Measurements from ENCODE around the gene TENM4.

The TENM4 gene

DNA sequence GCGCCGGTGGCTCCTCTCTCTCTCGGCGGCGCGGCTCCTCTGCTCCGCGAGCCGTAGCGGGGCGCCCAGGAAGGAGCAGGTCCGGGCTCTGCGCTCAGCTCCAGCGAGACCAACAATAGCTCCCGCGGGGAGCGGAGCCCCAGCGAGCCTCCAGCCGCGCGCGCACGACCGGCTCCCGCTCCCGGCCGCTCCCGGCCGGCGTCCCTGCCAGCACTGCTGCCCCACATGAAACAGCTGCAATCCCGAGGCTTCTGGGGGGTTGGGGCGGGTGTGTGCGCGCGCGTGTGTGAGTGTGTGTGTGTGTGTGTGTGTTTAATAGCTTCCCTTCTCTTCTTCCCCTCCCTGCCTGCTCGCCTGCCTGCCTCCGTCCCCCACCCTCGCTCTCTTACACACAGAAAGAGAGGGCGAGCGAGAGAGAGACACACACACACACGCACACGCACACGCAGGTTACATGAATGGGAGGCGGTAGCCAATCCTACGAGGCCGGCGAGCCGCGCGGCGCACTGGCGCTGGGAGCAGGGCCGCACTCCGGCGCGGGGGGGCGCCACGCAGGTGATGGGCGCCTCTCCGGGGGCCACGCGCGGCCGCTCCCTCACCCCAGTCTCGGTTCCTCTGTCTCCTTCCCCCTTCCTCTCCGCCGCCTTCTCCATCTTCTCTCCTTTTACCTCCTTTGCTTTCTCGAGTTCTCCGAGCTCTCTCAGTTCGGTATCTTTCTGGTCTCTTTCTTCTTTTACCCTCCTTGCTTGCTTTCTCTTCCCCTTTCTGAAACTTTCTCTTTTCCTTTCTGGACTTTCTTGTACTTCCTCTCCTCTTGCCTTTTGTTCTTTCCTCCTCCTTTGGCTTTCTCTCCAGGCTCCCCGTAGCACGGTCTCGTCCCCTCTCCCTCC is at the start of gene TENM4:
TSS of gene TENM4 (minus strand) at position 460 of the 890 bp plus-strand sequence. CDS start 371,086 bp downstream, outside the sequence.
- DNase-seq, result peak; percentile 60 to 74

GRCh38 chr11:79488286-79488685 is 47.5 kb upstream of the TENM4 start:
- no peak for DNase-seq

DNA sequence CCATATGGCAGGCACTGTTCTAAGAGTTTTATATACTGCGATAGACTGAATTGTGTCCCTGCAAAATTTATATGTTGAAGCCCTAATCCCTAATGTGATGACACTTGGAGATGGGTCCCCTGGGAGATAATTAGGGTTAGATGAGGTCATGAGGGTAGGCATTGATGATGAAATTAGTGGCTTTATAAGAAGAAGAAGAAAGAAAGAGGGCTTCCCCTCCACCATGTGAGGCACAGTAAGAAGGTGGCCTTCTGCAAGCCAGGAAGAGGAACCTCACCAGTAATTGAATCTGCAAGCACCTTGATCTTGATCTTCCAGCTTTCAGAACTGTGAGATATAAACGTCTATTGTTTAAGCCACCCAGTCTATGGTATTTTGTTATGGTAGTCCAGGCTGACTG is 46.6 kb upstream of the TENM4 start:
- DNase-seq, result no peak

- DNase-seq, result no peak
These were observed 45.6 kb upstream of the TENM4 start for GRCh38 chr11:79486242-79486984.

DNA sequence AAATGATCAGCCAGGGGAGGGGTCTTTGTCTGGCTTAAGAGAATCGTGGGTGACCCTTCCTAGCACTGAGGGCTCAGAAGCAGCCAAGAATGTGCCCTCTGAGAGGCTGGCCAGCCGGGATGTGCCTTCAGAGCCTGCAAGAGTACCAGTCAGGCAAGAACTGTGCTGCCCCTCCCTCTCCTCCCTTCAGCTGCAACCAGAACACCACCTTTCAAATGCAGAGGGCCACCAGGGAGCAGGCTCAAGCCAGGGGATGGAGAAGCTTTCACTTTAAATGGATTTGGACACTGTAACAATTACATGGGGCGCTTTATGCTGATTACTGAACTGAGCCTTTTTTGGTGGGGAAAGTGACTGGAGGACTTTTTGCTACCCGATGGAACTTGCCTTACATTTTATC is 44.9 kb upstream of the TENM4 start:
- no peak for DNase-seq

DNA sequence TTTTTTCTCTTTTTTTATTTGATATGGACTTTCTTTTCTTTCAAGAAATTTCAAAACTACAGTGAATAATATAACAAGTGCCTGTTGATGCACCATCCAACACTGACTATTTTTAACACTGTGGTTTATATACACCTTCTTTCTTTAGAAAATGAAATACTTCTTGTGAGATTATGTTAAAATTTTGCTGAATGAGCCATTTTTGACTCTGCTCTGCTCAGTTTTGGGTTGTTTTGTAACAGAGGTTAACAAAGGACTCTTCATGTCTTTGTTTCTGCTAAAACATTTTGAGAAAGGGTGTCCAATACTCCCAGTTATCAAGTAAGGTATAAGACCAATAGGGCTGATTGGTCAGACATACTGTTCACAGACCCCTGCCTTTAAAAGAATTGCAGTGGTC is 44.0 kb upstream of the TENM4 start:
- DNase-seq, result no peak

GRCh38 chr11:79482800-79483199 is 42.0 kb upstream of the TENM4 start:
- DNase-seq, result no peak

GRCh38 chr11:79481795-79482194 is 41.0 kb upstream of the TENM4 start:
- DNase-seq, result no peak

- no peak for DNase-seq
These were observed 40.0 kb upstream of the TENM4 start for GRCh38 chr11:79480864-79481263.

GRCh38 chr11:79472819-79473529 is 32.1 kb upstream of the TENM4 start:
- no peak for DNase-seq

DNA sequence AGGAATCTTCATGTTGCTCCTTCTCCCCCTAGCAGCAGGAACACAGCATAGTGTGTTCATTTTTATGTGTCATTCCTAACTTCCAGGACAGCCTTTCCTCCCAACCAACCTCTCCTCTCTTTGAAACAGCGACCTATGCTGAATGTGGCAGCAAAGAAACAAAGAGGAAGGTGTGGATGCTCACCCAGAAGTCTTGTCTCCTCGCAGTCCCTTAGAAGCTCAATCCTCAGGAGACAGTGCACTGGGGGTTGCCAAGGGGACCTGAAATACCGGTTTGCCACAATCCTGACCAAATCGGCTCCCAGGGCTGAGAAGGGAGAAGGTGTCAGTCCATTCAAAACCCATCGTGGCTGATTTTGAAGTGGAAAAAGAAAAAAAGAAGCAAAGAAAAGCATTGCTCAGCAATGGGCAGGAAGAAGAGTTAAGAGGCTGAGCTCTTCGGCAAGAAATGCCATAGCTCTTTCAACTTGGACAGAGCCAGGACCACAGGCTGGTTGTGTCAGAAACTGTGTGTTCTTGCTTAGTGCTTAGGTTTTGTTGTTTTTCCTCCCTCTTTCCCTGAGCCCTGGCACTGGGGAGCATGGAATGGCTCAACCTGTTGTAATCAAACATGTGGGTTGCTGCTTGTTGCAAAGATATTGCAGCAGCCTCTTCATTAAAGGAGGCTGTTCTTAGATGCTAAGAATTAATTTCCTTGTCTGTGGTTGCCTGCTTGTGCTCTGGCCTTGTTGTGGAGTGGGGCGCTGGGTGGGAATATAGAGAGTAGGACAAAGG is 30.4 kb upstream of the TENM4 start:
- DNase-seq, result no peak

GRCh38 chr11:79470161-79470560 is 29.3 kb upstream of the TENM4 start:
- DNase-seq, result no peak

- DNase-seq, result no peak
These were observed 26.9 kb upstream of the TENM4 start for GRCh38 chr11:79467761-79468160.

DNA sequence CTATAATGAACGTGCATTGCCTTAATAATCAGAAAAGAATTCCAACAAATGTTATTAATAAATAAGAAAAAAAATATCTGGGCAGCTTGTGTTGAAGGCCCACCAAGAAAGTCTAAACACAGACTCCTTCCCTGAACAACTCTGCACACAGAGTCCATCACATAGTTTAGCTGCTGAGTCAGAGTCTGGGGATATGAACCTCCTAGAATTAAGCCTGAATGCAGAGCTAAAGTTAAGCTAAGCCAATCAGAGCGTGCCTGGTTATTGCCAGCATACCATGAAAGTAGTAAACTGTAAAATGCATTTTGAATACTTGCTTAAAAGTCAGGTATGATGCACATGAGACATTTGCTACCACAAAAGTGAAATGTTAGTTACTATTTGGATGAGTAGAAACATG is 25.6 kb upstream of the TENM4 start:
- DNase-seq, result no peak

DNA sequence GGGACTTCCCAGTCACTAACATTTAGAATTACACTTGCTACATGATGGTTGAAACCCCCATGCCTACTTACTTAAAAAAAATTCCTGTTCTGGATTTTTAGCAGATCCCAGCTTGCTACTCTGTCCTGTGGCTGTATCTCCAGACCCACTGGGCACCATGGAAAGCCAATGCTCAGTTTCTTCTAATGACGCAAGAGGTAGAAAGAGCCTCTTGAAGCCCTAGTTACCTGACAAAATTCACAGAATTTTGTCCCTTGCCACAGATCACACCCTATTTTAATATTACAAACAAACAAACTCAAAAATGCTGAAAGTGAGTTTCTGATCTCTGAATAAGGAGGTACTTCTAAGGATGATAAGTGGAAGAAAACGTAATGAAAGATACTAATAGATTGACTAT is 24.3 kb upstream of the TENM4 start:
- no peak for DNase-seq

DNA sequence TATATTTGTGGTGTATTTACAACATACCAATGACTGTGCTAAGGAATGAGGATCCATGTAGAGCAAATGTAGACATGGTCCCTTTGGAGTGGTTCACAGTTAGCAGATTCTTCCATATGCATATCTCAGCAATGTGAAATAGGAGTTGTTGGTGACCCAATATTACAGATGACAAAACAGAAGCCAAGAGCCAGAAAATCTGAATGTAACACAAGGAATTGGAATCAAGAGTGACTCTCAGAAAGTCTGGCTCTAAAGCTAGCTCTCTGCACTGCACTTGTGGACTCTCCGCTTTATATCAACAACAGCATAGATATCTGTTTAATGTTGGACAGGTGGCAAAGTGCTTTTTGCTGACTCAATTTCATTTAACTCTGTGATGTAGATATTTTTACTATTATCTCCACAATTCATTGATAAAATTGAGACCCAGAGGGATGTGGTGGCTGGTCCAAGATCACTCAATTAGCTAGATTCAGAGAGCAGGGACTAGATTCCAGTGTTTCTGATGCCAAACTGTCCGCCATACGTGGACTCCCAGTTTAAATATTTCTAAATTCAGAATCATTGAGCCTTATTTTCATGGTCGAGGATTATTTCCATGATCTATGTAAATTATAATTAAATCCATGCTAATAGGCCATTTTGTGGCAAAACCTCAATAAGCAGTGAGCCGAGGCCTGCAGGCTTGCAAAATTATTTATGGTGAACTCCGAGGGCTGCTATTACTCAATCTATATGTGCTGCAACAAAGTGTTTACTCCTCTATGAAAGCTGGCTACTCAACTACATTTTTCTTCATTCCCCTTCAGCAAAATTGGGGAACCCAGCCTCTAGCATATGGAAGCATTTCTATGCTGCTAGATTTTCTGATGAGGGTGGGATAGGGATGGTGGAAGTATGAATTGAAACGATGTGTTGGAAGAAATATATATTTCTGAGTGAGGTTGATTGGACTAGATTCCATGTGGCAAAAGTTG is 21.1 kb upstream of the TENM4 start:
- DNase-seq, result no peak

- peak in 1 of 2 experiments; percentile 3 for DNase-seq
These were observed 20.3 kb upstream of the TENM4 start for GRCh38 chr11:79461144-79461543.

- DNase-seq, result no peak
These were observed 17.9 kb upstream of the TENM4 start for GRCh38 chr11:79458709-79459108.

GRCh38 chr11:79456501-79456900 is 15.7 kb upstream of the TENM4 start:
- no peak for DNase-seq

DNA sequence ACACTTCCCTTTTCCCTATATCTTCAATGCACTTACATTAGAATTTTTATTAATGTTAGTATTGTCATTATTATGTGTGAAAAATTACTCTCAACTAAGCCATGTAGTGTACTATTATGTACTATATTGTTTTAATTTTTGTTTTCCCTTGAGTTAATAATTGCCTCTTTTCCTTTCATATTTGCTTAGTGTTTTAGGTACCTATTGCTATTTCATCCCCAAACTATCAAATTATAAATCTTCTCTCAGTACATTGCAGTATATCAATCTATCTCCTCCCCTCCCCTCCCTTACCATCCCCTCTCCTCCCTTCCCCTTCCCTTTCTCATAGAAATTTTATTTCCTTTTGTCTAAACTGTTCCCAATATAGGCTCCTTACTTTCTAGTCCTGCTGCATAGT is 12.8 kb upstream of the TENM4 start:
- DNase-seq, result no peak

DNA sequence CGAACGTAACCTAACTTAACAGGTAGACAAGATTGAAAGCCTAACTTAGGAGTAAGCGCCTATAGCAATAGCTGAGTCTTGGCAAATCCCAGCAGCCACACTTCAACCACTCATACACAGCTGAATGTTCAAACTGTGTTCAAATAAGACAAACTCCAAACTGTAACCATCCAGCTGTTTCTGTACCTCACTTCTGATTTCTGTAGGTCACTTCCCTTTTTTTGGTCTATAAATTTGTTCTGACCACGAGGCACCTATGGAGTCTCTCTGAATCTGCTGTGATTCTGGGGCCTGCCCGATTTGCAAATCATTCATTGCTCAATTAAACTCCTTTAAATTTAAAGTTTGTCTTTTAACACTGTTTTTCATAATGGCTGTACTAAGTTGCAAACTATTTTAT is 8.2 kb upstream of the TENM4 start:
- no peak for DNase-seq
